Measurements from ENCODE around the gene APMAP. TPM values are rescaled to one million over a fixed set of nuclear protein-coding genes. Genes with fewer than 3 reads are reported as not detected.

APMAP gene
- total and polyA plus RNA-seq, 2 of the 13 experiments (the other 11 are each of a cell fraction or from before 2014, with no cell fraction given): 168 to 214 TPM

DNA sequence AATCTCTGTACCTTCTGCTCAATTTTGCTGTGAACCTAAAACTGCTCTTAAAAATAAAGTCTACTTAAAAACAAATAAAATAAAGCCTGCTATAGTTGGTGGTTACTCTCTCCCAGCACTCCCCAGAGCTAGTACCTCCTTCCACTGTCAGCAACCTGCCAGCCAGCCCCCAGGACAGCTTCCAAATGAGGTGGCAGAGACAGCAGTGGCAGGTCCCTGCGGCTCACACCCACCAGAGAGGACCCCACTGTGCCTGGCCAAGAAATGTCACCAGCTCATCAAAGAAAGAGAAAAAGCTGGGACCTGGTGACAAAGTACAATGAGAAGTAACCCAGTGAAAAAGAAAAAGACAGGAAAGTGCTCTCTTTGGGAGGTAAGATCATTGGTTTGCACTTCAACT lies 15.2 kb downstream of the APMAP start:
- H3K27me3 ChIP-seq (ENCODE audit: control insufficient read depth in 1 of 2, insufficient read depth in 2 of 2, low read length in 2 of 2): no peaks in the 10 kb centered on the region
- H3K4me1 ChIP-seq (ENCODE audit: insufficient read depth, low read length): no peaks in the 10 kb centered on the region
- FAIRE-seq (no peak), ATAC-seq (no peak), DNase-seq (ENCODE audit: low spot score) (no peak)
- intact Hi-C loops (cut with micrococcal nuclease; ENCODE audit: unreplicated experiment) (no loop called here), in situ Hi-C loops (cut with HindIII; ENCODE audit: extremely low pct_ligation_motif_present, low pct_unique_long_range_greater_than_20kb) (no loop called here)
- H3K79me2 ChIP-seq (ENCODE audit: insufficient read depth, low read length): peaks cover 1% of the 10 kb centered on the region
- WGBS (ENCODE audit: low lambda C conversion rate): 100% methylated on average over 1 of the region's 1 CpG
- ChIA-PET POLR2A (no interaction called here), CTCF (ENCODE audit: low intra/inter-chr PET ratio, low total read pairs) (no interaction called here)
- H3K36me3 ChIP-seq (replicated peaks in 1 of 2; ENCODE audit: control insufficient read depth in 1 of 2, insufficient read depth in 2 of 2, low read length in 2 of 2): peaks cover 34 to 85% of the 10 kb centered on the region in 2 experiments
- no TSS peak for BruUV-seq (replicated peaks)
- no peak for TF ChIP-seq TBX2 (CRISPR knock-in tag; IDR thresholded peaks at IDR 0.05; ENCODE audit: borderline replicate concordance)
- no peak for TF ChIP-seq GABPB1 (CRISPR knock-in tag; IDR thresholded peaks at IDR 0.05)
- no peak for TF ChIP-seq RFX1 (IDR thresholded peaks at IDR 0.05)
- no peak for TF ChIP-seq HOXA7 (CRISPR knock-in tag; IDR thresholded peaks at IDR 0.05)
- no peak for TF ChIP-seq ESRRA (CRISPR knock-in tag; IDR thresholded peaks at IDR 0.05; ENCODE audit: low read depth)
- no peak for TF ChIP-seq ARID2 (CRISPR knock-in tag; IDR thresholded peaks at IDR 0.05; ENCODE audit: borderline replicate concordance)
- no peak for TF ChIP-seq SMAD3 (CRISPR knock-in tag; IDR thresholded peaks at IDR 0.05)
- TF ChIP-seq TOPORS (CRISPR knock-in tag; IDR thresholded peaks at IDR 0.05): no peak
- 0 out of 2 replicates have a peak, but pooled peaks cover 7% of the 10 kb centered on the region for H3K9me3 ChIP-seq (ENCODE audit: low read length)
- H3K27ac ChIP-seq (ENCODE audit: extremely low read length, insufficient read depth, low read length): no peak overlapping the region
- H2AFZ ChIP-seq (ENCODE audit: low read length): no peak overlapping the region
- no peak overlapping the region for H3K4me3 ChIP-seq (replicated peaks in 1 of 3; ENCODE audit: insufficient read depth in 1 of 3, low read depth in 2 of 3, low read length in 3 of 3)
- no peak overlapping the region for H3K9ac ChIP-seq (ENCODE audit: insufficient read depth, low read depth, low read length)
- H4K20me1 ChIP-seq (ENCODE audit: insufficient read depth, low read length): no peaks in the 10 kb centered on the region
- no peak overlapping the region for H3K4me2 ChIP-seq (ENCODE audit: low read depth, low read length)

DNA sequence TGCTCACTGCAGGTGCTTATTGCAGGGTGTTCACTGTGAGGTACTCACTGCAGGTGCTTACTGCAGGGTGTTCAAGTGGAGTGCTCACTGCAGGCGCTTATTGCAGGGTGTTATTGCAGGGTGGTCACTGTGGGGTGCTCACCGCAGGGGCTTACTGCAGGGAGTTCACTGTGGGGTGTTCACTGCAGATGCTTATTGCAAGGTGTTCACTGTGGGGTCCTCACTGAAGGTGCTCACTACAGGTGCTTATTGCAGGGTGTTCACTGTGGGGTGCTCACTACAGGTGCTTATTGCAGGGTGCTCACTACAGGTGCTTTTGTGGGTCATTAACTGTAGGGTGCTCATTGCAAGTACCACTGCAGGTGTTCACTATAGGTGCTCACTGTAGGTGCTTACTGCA lies 20.2 kb downstream of the APMAP start:
- ATAC-seq (no peak), FAIRE-seq (no peak), DNase-seq (ENCODE audit: low spot score) (no peak)
- POLR2A ChIA-PET: no interaction called here
- no peak overlapping the region for H3K4me2 ChIP-seq (ENCODE audit: low read depth, low read length)
- H3K4me1 ChIP-seq (ENCODE audit: insufficient read depth, low read length): no peaks in the 10 kb centered on the region
- H3K27me3 ChIP-seq (ENCODE audit: control insufficient read depth in 1 of 2, insufficient read depth in 2 of 2, low read length in 2 of 2): no peaks in the 10 kb centered on the region
- H3K9me3 ChIP-seq (ENCODE audit: low read length): 0 out of 2 replicates have a peak, but pooled peaks cover 7% of the 10 kb centered on the region
- no peak overlapping the region for H3K9ac ChIP-seq (ENCODE audit: insufficient read depth, low read depth, low read length)
- peaks cover 36 to 90% of the 10 kb centered on the region in 2 experiments for H3K36me3 ChIP-seq (replicated peaks in 1 of 2; ENCODE audit: control insufficient read depth in 1 of 2, insufficient read depth in 2 of 2, low read length in 2 of 2)
- CTCF ChIA-PET (ENCODE audit: low intra/inter-chr PET ratio, low total read pairs): no interaction called here
- in situ Hi-C loops (cut with HindIII; ENCODE audit: extremely low pct_ligation_motif_present, low pct_unique_long_range_greater_than_20kb): no loop called here
- no TSS peak for BruUV-seq (replicated peaks)
- no peaks in the 10 kb centered on the region for H4K20me1 ChIP-seq (ENCODE audit: insufficient read depth, low read length)
- H2AFZ ChIP-seq (ENCODE audit: low read length): no peak overlapping the region
- no peak overlapping the region for H3K27ac ChIP-seq (ENCODE audit: extremely low read length, insufficient read depth, low read length)
- no peak overlapping the region for H3K4me3 ChIP-seq (replicated peaks in 1 of 3; ENCODE audit: insufficient read depth in 1 of 3, low read depth in 2 of 3, low read length in 3 of 3)
- WGBS (ENCODE audit: low lambda C conversion rate): 95% methylated on average over 2 of the region's 2 CpGs
- H3K79me2 ChIP-seq (ENCODE audit: insufficient read depth, low read length): peaks cover 1% of the 10 kb centered on the region
- intact Hi-C loops (cut with micrococcal nuclease; ENCODE audit: unreplicated experiment): no loop called here
- TF ChIP-seq PRPF4 (IDR thresholded peaks at IDR 0.05; ENCODE audit: low read depth, low read length, poor library complexity, severe bottlenecking) (no peak), GZF1 (CRISPR knock-in tag; IDR thresholded peaks at IDR 0.05) (no peak), CBX2 (IDR thresholded peaks at IDR 0.05; ENCODE audit: low read depth, low read length) (no peak), CBX2 (CRISPR knock-in tag; IDR thresholded peaks at IDR 0.05; ENCODE audit: low read depth) (no peak), REPIN1 (CRISPR knock-in tag; IDR thresholded peaks at IDR 0.05; ENCODE audit: borderline replicate concordance, low read depth) (no peak), HOXD1 (CRISPR knock-in tag; IDR thresholded peaks at IDR 0.05) (no peak), CENPT (CRISPR knock-in tag; IDR thresholded peaks at IDR 0.05; ENCODE audit: low read depth) (no peak), ATF1 (CRISPR knock-in tag; IDR thresholded peaks at IDR 0.05) (no peak), CHD2 (IDR thresholded peaks at IDR 0.05; ENCODE audit: low read depth, low read length) (no peak), CC2D1A (CRISPR knock-in tag; IDR thresholded peaks at IDR 0.05) (no peak), ZNF234 (CRISPR knock-in tag; conservative IDR thresholded peaks at IDR 0.05) (no peak)
- TF ChIP-seq, protein P1, sequence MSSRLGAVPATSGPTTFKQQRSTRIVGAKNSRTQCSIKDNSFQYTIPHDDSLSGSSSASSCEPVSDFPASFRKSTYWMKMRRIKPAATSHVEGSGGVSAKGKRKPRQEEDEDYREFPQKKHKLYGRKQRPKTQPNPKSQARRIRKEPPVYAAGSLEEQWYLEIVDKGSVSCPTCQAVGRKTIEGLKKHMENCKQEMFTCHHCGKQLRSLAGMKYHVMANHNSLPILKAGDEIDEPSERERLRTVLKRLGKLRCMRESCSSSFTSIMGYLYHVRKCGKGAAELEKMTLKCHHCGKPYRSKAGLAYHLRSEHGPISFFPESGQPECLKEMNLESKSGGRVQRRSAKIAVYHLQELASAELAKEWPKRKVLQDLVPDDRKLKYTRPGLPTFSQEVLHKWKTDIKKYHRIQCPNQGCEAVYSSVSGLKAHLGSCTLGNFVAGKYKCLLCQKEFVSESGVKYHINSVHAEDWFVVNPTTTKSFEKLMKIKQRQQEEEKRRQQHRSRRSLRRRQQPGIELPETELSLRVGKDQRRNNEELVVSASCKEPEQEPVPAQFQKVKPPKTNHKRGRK (CRISPR knock-in tag; IDR thresholded peaks at IDR 0.05): no peak

All from HepG2 (cell line).